Activated T-helper 17 cell treated with anti-CD3 and anti-CD28 coated beads, Interleukin-2, amount 50 U/mL, for 72 hours (primary cell): Measurements from ENCODE around the gene ESAM. TPM values are rescaled to one million over a fixed set of nuclear protein-coding genes. Genes with fewer than 3 reads are reported as not detected.

Experiments
- ATAC-seq: fragments of 150-1000 bp; cut with Tn5 transposase; replicated peaks from 2 replicates; pipeline ENCODE4 v1.10.0; 2021; ENCODE audit warnings: mild to moderate bottlenecking, moderate library complexity
- H3K27ac Mint-ChIP-seq: one replicate; pipeline ENCODE4 v1.8.0; 2022; ENCODE audit warnings: mixed read lengths
- H3K27me3 Mint-ChIP-seq: one replicate; pipeline ENCODE4 v1.8.0; 2022; ENCODE audit warnings: mixed read lengths
- H3K36me3 Mint-ChIP-seq: one replicate; pipeline ENCODE4 v1.8.0; 2022; ENCODE audit warnings: low read depth, mild to moderate bottlenecking, mixed read lengths
- H3K4me1 Mint-ChIP-seq: one replicate; pipeline ENCODE4 v1.8.0; 2022; ENCODE audit warnings: mixed read lengths
- H3K4me3 Mint-ChIP-seq: one replicate; pipeline ENCODE4 v1.8.0; 2022; ENCODE audit warnings: mild to moderate bottlenecking, mixed read lengths
- H3K9me3 Mint-ChIP-seq: one replicate; pipeline ENCODE4 v1.8.0; 2022; ENCODE audit warnings: mixed read lengths
- total RNA-seq, 2 donors: library from RNA; stranded (reverse); gene quantifications; one replicate each; pipeline ENCODE4 v1.2.3, GENCODE V29; 2022

ESAM gene
- total RNA-seq, 2 donors from 2014 or later = 0.50 to 0.84 TPM

DNA sequence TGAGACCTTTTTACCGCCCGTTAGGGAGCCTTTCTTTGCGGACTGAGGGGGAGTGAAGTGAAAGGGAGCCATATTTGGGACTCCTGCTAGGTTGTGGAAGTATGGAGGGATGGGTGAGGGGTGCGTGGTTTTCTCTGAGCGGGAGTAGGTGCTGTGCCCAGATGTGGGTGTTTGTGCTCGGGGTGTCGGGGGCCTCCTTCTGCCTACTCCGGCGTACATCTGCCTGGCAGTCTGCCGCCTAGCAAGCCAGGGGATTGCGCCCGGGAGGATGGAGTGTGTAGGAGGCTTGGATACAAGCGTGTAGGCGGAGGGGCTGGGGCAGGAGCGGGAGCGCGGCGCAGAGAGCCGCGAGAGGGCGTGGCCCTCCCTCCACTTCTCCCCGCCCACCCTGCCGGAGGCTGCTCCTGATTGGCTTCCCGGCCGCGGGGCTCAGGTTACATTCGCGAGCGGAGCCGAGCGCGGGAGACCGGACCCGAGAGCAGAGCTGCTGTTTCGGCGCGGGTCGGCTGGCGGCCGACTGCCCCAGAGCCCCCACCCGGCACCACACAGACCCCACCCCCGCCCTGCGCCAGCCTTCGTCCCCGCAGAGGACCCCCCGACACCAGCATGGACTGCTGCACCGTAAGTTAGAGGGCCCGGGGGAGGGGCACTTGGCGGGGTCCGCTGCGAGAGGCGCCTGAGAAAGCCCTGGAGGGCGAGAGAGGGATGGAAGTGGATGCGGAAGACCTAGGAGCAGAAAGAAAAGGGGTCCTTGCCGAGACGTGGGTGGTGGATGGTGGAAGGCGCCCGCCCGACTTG lies 22.4 kb downstream of the ESAM start, which contains the start of gene NRGN:
NRGN (plus strand) TSS at position 464 of the 798 bp plus-strand sequence; CDS start at position 607, 143 bp downstream.
- Mint-ChIP-seq H3K9me3 (no peaks in the 10 kb centered on the region), H3K27ac (peak within 1 kb of the TSS; percentile 20), H3K4me1 (peaks cover 12% of the 10 kb centered on the region), H3K27me3 (no peaks in the 10 kb centered on the region), H3K36me3 (no peaks in the 10 kb centered on the region), H3K4me3 (peak within 1 kb of the TSS; percentile 88)
- ATAC-seq = peak; percentile 94

DNA sequence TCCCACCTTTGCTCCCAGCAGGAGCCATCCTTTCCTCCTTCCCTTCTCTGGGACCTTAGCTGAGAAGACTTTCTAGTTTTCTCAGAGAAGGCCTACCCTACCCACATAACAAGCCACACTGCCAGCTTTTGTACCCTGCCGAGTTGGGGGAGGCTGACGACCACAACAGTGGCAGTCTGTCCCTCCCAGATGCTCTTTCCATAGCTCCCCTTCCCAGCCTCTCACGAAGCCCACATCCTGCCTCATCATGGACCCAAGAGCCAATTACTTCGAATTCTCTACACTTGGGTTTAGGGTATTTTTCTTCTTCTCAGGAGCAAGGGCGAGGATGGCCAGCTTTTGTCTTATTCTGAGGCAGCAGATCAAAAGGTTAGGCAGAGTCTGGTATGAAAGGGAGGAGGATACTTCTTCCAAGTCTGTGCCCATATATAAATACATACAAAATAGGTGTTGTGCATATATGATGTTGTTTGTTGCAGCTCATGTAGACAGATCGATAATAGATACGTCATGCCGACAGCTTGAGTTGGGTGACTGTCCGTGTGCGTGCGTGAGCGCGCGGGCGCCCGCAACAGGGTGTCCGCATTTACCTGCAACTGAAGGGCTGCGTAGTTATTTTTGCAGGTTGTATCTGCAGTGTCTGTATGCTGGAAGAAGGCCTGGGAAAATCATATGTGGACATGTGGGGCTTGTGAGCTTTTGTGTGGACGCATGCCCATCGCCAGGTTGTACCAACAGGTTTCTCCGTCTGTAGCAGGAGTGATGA lies 23.2 kb downstream of the ESAM start:
- H3K4me1 Mint-ChIP-seq = peaks cover 12% of the 10 kb centered on the region
- peak overlapping the region; percentile 20 for H3K27ac Mint-ChIP-seq
- no peaks in the 10 kb centered on the region for H3K9me3 Mint-ChIP-seq
- H3K4me3 Mint-ChIP-seq = peak overlapping the region; percentile 88
- no peaks in the 10 kb centered on the region for H3K36me3 Mint-ChIP-seq
- H3K27me3 Mint-ChIP-seq = no peaks in the 10 kb centered on the region
- ATAC-seq = no peak

DNA sequence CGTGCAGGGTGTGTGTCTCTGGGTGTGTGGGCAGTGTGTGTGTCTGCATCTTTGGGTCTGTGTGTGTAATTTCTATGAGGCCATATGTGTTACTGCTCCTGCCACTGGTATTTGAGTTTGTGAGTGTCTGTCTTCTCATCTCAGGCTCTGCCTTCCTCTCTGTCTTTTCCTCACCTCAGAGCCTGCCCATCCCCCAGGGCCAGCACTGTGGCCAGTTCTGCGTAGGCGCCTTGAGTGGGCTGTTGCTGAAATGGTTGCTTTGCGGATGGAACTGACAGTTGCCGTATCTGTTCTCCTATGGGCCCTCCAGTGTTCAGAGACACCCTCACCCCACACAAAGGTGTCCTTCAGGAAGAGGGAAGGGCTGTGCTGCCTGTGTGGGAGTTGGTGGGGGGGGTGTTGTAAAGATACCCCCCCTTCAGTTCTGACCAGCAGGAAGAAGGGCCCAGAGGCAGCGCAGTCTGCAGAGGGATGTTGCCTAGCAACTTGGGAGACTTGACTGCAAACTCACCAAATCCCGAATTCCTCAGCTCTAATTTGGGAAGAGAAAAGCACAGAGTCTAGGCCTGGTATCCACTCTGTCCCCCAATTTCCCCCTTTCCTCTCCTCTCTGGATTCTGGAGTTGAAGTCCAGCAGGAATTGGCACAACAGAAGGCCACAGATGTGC lies 24.3 kb downstream of the ESAM start:
- Mint-ChIP-seq H3K9me3 (no peaks in the 10 kb centered on the region), H3K4me1 (peaks cover 12% of the 10 kb centered on the region), H3K27ac (no peak overlapping the region), H3K4me3 (no peak overlapping the region), H3K27me3 (no peaks in the 10 kb centered on the region), H3K36me3 (no peaks in the 10 kb centered on the region)
- no peak for ATAC-seq

DNA sequence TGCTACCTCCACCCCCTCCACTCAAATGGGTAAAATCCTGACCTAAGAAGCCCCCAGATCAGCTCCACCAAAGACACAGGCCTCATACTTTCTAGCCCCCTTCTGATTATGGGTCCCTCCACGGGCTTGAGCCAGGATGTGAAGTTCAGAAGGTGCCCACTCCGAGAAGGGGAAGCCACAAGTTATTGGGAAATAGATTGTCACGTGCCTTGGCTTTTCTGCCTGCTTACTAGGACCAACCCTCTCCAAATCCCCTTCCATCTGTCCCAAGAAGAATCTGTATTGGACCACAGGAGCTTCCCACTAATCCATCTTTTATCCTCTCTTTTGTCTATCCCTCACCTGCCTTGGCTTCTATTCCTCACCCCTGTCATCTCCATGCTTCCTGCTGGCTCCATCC lies 25.4 kb downstream of the ESAM start:
- no peak for ATAC-seq

DNA sequence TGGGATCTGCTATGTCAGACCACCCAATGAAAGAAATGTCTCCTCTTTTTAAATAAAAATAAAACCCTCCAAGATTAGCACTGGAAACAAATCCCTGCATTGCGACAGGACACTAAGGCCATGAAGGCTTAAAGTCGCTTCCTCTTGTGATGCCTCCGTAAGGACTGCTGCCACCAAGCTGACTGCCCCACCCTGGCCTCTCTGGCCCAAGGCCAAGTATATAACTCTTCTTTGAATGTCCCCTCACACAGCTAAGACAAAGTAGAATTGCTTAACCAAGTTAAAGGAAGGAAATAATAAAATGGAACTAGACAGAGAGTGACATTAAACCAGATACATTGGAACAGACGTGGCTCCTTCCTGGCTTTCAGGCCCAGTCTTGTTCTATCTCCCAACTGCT lies 29.9 kb downstream of the ESAM start:
- no peak for ATAC-seq
- no peaks in the 10 kb centered on the region for H3K36me3 Mint-ChIP-seq
- no peaks in the 10 kb centered on the region for H3K4me1 Mint-ChIP-seq
- no peak overlapping the region for H3K4me3 Mint-ChIP-seq
- no peak overlapping the region for H3K27ac Mint-ChIP-seq
- no peaks in the 10 kb centered on the region for H3K27me3 Mint-ChIP-seq
- H3K9me3 Mint-ChIP-seq = no peaks in the 10 kb centered on the region

More for the DNA sequence above, 25.4 kb downstream of the ESAM start:
- Mint-ChIP-seq H3K4me1 (peaks cover 12% of the 10 kb centered on the region), H3K27ac (no peak overlapping the region), H3K27me3 (no peaks in the 10 kb centered on the region), H3K4me3 (no peak overlapping the region), H3K9me3 (no peaks in the 10 kb centered on the region), H3K36me3 (no peaks in the 10 kb centered on the region)

DNA sequence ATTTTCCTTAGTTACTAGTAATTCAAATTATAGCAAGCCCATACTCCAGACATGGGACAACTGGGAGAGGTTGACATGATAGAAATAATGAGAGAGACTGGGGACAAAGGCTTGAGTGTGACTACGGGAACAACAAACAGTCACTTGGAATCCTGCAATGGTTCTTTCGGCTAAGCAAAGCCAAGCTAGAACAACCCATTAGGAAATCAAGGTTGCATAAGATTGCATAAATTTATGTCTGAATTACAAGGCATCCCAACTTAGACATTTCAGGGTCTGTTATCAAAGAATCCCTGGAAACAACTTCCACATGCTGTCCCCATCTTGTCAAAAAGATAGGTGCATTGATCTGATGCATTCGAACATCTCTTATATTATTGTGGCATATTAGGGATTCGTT lies 32.5 kb downstream of the ESAM start:
- no peak overlapping the region for H3K4me3 Mint-ChIP-seq
- no peaks in the 10 kb centered on the region for H3K36me3 Mint-ChIP-seq
- no peaks in the 10 kb centered on the region for H3K9me3 Mint-ChIP-seq
- no peak for ATAC-seq
- H3K27me3 Mint-ChIP-seq = peaks cover 9% of the 10 kb centered on the region
- H3K27ac Mint-ChIP-seq = no peak overlapping the region
- peaks cover 6% of the 10 kb centered on the region for H3K4me1 Mint-ChIP-seq

DNA sequence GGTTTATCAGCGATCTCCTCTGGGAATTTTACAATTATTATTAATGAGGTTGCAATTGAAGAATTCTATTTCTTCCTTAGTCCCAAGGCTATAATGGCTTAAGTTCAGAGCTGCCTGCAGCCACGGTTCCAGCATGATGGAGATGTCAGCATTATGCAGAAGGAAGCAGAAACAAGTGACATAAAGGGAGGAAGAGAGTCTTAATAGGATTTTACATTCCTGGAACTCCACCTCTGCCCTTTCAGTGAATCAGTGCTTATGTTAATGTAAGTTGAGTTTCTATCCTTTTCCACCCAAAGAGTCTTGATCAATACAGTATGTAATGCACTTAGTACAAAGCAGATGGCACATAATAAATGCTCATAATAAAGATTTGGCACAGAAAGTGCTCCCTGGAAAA lies 34.0 kb downstream of the ESAM start:
- ATAC-seq = no peak
- H3K27me3 Mint-ChIP-seq = peaks cover 9% of the 10 kb centered on the region
- H3K36me3 Mint-ChIP-seq = no peaks in the 10 kb centered on the region
- no peak overlapping the region for H3K27ac Mint-ChIP-seq
- no peak overlapping the region for H3K4me3 Mint-ChIP-seq
- peaks cover 6% of the 10 kb centered on the region for H3K4me1 Mint-ChIP-seq
- H3K9me3 Mint-ChIP-seq = no peaks in the 10 kb centered on the region

DNA sequence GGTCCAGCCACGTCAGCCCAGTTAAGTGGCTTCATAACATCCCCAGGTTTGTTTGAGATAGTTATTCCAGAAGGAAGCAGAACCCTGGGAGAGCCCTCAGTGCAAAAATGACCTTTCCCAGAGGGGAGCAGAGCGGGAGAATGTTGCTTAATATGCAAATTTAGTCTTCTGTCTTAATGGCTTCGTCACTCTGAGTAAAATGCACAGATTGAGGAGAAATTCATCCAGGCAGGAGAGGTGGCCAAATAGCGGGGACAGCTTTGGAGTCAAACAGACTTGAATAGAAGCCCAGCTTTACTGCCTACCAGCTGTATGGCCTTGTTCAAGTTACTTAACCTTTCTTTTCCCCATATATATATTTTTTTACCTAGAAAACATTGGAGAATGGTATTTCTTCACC lies 34.6 kb downstream of the ESAM start:
- no peaks in the 10 kb centered on the region for H3K9me3 Mint-ChIP-seq
- no peaks in the 10 kb centered on the region for H3K36me3 Mint-ChIP-seq
- no peak for ATAC-seq
- peaks cover 6% of the 10 kb centered on the region for H3K4me1 Mint-ChIP-seq
- H3K27ac Mint-ChIP-seq = no peak overlapping the region
- H3K4me3 Mint-ChIP-seq = no peak overlapping the region
- peaks cover 15% of the 10 kb centered on the region for H3K27me3 Mint-ChIP-seq

DNA sequence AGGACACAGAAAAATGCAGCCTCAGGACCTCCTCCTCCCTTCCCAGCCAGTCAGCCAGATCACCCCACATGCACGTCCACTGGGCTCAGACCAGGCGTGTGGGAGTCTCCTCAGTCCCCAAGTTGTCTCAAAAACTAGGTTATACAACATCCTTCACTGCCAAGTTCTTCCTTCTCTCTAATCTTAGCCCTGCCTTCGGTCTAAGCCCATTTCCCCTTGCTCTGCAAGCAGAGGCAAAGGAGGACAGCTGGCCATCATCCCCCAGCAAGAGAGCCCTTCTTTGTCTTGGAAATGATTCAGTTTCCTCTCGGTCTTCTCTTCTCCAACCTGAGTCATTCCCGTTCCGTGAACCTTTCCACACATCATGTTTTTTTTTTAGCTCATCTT lies 36.4 kb downstream of the ESAM start:
- Mint-ChIP-seq H3K27me3 (peaks cover 19% of the 10 kb centered on the region), H3K36me3 (no peaks in the 10 kb centered on the region), H3K9me3 (no peaks in the 10 kb centered on the region), H3K4me1 (peaks cover 6% of the 10 kb centered on the region), H3K4me3 (no peak overlapping the region), H3K27ac (peak overlapping the region; percentile 36)
- no peak for ATAC-seq

DNA sequence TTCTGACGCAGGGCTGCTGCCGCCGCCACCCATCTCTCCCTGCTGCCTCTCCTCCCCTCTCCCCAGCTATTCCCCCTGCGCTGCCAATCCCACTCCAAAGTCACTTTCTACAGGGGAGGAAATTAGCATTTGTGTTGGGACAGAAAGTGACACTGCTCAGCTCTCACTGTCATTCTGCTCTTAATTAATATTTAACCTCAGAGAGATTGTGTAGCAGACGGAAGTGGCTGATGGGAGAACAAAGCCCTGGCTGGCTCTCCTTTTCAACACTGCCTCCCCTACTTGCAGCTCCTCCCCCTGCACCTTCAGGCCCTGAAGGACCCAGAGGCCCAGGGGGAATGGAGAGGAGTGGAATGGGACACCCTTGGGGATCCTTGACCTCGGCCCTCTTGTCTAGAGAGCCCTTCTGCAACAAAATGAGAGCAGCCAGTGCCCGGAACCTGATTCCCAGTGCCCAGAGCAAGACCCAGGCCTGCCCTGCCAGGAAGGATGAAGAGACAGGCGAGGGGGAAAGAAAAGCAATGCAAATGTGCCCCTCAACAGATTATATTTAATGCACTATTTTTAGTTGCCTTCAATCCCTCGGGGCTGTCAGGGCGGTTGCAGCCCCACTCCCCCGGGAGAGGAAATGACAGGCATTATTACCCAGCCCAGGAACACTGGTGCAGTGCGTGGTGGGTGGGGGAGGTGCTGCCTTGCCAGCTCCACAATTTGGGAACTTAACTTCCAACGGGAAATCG lies 36.9 kb downstream of the ESAM start:
- Mint-ChIP-seq H3K27ac (no peak overlapping the region), H3K4me1 (peaks cover 6% of the 10 kb centered on the region), H3K9me3 (no peaks in the 10 kb centered on the region), H3K36me3 (no peaks in the 10 kb centered on the region), H3K4me3 (no peak overlapping the region), H3K27me3 (peaks cover 19% of the 10 kb centered on the region)
- no peak for ATAC-seq

DNA sequence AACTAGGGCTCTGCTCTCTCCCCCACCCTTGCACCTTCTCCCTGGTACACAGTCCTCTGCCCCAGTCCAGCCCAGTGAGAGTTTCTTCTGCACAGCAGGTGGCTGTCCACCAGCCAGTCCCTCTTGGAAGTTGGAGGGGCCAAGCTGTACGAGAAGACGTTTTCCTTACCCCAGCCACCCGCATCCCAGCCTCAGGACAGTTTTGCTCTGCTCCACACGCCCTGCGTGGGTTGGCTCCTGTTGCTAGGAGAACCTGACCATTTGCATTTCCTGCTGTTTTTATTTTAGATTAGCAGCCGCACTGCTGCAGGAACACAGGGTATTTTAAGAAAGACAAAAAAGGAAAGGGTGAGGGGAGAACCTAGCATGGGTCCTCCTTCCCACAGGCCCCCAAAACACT lies 39.9 kb downstream of the ESAM start:
- H3K36me3 Mint-ChIP-seq = no peaks in the 10 kb centered on the region
- no peaks in the 10 kb centered on the region for H3K9me3 Mint-ChIP-seq
- H3K4me1 Mint-ChIP-seq = peaks cover 13% of the 10 kb centered on the region
- peaks cover 33% of the 10 kb centered on the region for H3K27me3 Mint-ChIP-seq
- ATAC-seq = no peak
- no peak overlapping the region for H3K27ac Mint-ChIP-seq
- H3K4me3 Mint-ChIP-seq = no peak overlapping the region

DNA sequence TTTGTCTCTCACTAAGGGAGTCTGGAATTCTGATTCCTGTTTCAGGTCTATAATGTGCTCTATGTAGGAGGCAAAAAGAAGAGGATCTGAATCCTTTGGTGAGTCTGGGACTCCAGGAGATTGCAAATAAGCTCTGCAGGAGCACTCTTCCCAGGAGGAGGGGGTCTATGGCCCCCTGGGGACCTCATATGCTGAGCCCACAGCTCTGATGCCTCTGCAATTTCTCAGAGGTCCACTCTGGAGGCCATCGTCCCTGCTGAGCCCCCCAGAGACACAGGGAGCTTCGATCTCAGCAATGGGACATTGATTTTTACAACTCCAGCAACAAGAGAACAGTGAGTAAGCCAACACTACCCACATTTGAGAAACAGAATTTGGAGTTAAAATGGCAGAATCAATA lies 42.6 kb downstream of the ESAM start:
- peaks cover 42% of the 10 kb centered on the region for H3K27me3 Mint-ChIP-seq
- H3K27ac Mint-ChIP-seq = no peak overlapping the region

DNA sequence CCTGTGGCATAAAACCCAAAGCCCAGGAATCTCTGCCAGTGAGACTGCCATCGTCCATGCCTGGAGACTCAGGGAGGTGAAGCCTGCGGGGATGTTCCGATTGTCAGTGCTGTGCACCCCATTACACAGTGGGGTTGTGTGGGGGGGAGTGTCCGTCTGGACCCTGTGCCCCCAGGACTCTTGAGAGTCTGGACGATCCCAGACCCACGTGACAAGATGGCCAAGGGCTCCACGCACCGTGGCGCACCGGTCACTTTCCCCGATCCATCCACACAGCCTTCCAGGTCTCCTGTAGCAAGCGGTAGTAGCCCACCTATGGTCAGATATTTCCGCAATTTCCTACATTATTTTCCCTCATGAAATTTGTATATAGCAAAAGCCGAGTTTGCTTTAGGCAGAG lies 43.3 kb downstream of the ESAM start:
- H3K4me1 Mint-ChIP-seq = peaks cover 7% of the 10 kb centered on the region
- no peaks in the 10 kb centered on the region for H3K36me3 Mint-ChIP-seq
- no peak for ATAC-seq
- H3K4me3 Mint-ChIP-seq = peak overlapping the region; percentile 83
- no peak overlapping the region for H3K27ac Mint-ChIP-seq
- peaks cover 4% of the 10 kb centered on the region for H3K9me3 Mint-ChIP-seq
- H3K27me3 Mint-ChIP-seq = peaks cover 47% of the 10 kb centered on the region

More for the DNA sequence above, 42.6 kb downstream of the ESAM start:
- H3K36me3 Mint-ChIP-seq = no peaks in the 10 kb centered on the region
- H3K4me3 Mint-ChIP-seq = no peak overlapping the region
- ATAC-seq = no peak
- peaks cover 7% of the 10 kb centered on the region for H3K4me1 Mint-ChIP-seq
- H3K9me3 Mint-ChIP-seq = no peaks in the 10 kb centered on the region
